Measurements from ENCODE around the gene POMC.
A peak's percentile ranks its signal among the peaks of the same experiment; 100 is the strongest.
"Not testable (repeated sequence)": the region's sequence is repeated elsewhere in the genome, so short reads cannot be mapped to it uniquely, and the experiment has no call there.

The POMC gene

DNA sequence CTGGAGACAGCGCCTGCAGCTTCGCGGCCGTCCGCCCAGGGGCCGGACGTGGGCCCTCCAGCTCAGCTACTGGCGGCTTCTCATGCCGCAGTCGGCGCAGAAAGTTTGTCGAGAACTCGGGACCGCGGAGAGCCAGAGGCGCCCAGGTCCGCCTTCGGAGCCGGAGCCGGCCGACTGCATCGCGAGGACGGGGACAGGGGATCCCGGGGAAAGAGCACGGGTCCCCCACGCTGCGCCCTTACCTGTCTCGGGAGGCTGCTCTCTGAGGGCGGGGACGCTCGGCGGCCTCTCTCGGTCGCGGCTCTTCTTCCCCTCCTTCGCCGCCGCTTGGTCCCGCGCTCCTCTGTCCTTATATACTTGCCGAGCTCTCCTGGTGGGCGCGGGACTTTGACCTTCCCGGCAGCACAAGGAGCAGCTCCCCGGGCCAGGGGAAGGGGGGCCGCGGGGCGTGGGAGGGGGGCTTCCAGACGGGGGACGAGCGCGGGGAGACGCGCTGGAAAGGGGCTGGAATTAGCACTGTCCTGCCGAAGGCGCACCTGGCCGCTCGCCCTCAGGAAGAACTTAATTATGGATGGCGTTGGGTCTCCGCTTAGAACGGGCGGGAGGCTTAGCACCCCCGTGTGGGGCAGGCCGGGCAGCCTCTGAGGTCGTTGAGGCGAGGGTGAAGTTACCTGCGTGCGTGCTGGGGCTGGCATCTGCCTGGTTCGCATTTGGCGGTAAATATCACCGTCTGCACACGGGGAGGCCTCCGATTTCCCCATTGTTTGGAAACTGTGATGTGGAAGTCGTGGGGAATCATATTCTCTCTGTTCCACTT is at the start of gene POMC:
Gene POMC, minus strand, starts transcription at position 325 of the 817 bp plus-strand sequence. CDS start 3,808 bp downstream, outside the sequence.
- peak; percentile 65 for DNase-seq (ENCODE audit: low spot score)

- DNase-seq (ENCODE audit: low spot score) = no peak
Measured at GRCh38 chr2:25218100-25218499, 49.7 kb upstream of the POMC start.

DNA sequence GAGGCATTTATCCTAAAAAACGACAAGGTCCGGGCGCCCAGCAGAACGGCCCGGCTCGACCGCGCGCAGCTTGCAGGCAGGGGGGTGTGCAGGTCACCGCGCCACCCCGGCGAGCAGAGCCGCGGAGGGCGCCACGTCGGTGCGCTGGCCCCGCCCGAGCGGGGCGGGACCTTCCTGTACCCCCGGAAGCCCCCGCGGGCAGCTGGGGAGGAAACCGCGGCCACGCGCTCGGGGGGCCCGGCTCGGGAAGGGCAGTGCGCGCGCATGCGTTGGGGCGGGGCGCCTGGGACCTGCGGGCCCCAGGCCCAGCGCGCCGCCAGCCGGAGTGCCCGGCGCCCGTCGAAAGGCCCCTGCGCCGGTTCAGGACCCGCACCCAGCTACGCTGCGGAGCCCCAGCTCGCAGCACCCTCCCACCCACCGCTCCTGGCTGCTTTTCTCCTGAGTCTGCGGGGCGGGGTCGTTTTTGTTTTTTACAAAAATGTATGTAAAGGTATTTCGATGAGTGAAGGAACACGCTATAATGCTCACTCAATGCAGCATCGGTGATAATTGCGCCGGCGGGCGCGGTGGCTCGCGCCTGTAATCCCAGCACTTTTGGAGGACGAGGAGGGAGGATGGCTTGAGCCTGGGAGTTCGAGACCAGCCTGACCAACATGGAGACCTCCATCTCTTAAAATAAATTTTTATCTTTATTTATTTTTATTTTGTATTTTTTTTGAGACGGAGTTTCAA is 47.7 kb upstream of the POMC start:
- DNase-seq (ENCODE audit: low spot score) = peak; percentile 96

DNA sequence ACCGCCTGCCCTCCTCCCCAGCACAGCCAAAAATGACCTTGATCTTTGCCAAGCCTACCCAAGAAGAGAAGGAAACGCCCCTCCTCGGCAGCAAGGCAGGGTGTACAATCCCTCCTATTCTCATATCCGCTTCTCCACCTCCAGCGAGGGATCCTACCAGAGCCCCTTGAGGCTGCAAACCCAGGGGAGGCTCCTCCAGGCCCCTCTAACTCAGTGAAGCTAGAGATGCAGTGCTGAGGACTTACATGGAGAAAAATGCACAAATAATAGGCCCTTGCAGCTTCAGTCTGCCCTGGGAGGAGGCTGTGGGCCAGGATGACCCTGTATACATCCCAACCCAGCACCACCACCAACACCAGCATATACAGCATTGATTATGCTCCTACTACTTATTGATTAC is 46.9 kb upstream of the POMC start:
- DNase-seq (ENCODE audit: low spot score) = no peak

DNA sequence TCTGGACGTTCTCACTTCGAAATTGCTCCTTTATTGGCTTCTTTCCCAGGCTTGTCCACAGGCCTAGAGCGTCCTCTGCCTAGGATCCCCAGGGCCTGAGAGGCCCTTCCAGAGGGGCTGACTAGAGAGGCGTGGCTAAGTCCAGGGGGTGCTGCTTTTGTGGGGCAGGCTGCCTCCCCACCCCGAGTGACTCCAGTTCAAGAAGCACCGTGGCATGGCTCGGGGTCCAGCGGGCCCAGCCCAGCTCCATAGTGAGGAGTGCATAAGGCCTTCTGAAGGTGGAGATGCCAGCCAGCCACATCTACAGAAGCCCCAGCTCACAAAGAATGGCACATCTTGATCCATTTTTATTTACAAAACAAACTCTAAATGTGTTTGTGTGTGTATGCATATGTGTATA is 44.8 kb upstream of the POMC start:
- DNase-seq (ENCODE audit: low spot score) = no peak

DNA sequence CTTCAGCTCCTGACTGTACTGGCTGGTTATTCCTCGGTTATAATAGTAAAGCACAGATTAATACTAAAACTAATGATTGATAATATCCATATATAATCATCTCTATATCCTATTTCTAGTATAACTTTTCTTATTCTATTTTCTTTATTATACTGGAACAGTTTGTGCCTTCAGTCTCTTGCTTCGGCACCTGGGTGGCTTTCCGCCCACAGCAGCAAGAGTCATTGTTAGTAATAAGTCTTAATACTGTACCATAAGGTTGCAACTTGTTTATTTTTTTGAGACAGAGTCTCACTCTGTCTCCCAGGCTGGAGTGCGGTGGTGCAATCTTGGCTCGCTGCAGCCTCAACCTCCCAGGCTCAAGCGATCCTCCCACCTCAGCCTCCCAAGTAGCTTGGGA is 42.5 kb upstream of the POMC start:
- not testable (repeated sequence) for DNase-seq (ENCODE audit: low spot score)

GRCh38 chr2:25207078-25207545 is 38.7 kb upstream of the POMC start:
- peak; percentile 31 for DNase-seq (ENCODE audit: low spot score)

DNA sequence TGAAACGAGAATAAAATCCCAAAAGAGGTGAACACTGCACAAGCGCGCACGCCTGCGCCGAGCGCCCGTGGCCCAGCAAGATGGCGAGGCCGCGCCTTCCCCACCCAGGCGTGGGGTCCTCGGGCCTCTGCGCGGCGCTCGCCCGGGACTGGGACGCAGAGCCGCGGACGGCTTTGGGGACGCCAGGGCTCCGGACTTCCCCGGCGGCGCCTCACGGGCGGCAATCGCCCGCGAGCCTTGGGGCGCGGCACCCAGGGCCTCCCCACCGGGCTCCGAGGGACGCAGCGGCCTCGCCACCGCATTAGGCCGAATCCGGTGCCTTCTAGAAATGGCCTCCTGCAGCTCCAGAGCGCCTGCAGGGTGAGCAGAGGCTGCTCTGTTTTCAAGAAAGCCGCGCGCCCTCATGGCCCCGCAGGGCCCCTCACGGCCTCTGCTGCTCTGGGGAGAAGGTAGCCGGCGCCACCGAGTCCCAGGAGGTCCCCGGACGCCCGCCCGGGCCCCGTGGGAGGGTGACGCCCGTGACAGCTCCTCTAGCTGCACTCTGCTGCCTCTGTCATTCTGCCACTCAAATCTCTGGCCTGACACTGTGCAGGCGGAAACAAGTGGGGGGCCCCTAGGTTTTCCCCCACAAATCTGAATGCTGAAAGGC is 35.9 kb upstream of the POMC start:
- DNase-seq (ENCODE audit: low spot score) = peak; percentile 28

- DNase-seq (ENCODE audit: low spot score) = no peak
Measured at GRCh38 chr2:25202275-25202674, 33.9 kb upstream of the POMC start.

- DNase-seq (ENCODE audit: low spot score) = no peak
Measured at GRCh38 chr2:25201794-25202193, 33.4 kb upstream of the POMC start.

GRCh38 chr2:25201265-25201664 is 32.9 kb upstream of the POMC start:
- no peak for DNase-seq (ENCODE audit: low spot score)

DNA sequence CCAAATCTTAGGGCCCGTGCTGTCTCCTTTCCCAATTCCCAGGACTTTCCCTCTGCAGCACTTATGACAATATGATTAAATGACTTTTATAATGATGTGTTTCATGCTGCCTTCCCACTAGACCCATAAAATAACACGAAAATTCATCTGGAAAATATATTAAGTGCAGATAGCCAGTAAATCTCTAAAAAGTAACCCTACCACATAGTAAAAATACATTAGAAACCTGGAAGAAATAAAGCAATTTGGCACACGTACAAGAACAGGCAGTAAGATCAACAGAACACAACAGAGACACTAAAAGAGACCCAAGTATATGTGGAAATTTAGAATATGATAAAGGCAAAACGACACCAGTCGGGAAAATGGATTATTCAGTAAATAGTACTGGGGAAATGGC is 30.2 kb upstream of the POMC start:
- no peak for DNase-seq (ENCODE audit: low spot score)

DNA sequence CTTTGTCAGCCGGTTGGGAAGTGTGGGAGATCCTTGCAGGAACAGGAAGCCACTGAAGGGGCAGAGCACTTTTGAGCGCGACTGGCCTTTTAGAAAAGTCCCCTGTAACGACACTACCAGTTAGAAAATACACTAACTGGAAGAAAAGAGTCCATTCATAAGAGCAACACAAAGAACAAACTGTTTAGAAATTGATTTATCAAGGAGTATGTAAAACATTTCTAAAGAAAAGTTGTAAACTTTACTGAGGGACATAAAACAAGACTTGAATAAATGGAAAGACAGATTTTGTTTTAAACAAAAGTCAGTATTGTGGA is 29.8 kb upstream of the POMC start:
- DNase-seq (ENCODE audit: low spot score) = no peak

GRCh38 chr2:25197336-25198208 is 29.2 kb upstream of the POMC start:
- no peak for DNase-seq (ENCODE audit: low spot score)

DNA sequence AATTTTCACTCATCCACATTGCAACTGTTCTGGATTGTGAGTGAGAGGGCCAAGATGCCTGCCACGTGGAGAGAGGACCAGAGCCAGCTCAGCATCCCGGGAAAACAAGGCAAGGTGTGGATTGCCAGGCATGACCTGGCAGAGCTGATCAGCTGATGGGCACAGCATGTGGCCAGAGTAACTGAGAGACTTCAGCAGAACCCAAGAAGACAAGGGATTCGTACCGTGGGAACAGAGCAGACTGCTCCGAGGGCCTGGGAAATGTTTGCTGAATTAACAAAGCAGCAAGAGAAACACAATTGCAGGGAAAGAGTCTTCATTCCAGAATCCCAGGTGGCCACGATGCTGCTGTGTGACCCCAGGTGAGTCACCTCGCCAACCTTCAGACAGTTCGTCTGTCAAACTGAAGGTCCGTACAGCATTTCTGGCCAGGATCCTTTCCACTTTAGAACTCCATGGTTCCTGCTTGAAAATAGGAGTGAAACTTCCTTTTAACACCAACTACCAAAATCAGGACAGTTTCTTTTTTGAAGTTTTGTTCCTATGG is 26.3 kb upstream of the POMC start:
- no peak for DNase-seq (ENCODE audit: low spot score)

DNA sequence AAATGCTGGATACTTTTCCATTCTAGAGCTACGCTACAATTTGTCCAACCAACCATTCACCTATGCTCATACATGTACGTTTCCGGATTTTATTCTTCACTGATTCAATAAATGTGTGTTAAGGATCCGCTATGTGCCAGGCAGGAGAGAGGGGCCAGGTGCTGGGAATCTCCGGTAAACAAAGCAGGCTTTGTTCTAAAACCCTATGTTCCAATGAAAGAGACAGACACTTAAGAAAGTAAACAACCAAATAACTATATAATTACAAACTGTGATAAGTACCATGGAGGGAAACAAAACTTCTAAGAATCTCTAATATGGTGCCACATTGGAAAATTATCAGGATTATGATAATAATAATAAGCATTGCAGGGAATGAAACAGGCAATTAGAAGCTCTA is 22.2 kb upstream of the POMC start:
- no peak for DNase-seq (ENCODE audit: low spot score)

DNA sequence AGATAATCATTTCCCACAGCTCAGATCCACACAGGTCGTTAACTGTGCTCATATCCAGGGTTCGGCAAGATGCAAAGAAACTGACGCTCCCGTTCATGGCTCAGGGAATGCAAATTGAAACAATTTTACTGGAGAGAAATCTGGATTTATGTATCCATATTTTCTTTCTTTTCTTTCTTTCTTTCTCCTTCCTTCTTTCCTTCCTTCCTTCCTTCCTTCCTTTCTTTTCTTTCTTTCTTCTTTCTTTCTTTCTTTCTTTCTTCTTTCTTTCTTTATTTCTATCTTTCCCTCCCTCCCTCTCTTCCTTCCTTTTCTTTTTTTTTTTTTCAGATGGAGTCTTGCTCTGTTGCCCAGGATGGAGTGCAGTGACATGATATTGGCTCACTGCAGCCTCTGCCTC is 20.0 kb upstream of the POMC start:
- DNase-seq (ENCODE audit: low spot score) = no peak

GRCh38 chr2:25187729-25188350 is 19.5 kb upstream of the POMC start:
- DNase-seq (ENCODE audit: low spot score) = no peak

DNA sequence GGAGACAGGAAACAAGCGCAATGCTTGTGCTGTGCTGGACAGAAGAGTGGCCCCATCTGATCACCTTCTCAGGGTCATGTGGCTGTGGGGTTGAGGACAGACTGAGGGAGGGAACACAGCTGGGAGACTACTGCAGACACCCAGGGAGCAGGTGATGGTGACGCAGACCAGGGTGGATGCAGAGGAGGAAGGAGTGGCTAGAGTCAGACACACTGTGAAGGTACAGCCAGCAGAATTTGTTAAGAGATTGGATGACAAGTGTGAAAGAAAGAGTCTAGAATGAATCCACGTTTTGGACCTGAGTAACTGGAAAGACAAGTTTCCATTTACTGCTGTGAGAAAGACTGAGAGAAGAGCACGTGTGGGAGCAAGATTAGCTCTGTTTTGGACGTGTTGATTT is 15.9 kb upstream of the POMC start:
- DNase-seq (ENCODE audit: low spot score) = no peak

- no peak for DNase-seq (ENCODE audit: low spot score)
Measured at GRCh38 chr2:25178976-25179375, 10.6 kb upstream of the POMC start.

GRCh38 chr2:25177211-25177611 is 8.8 kb upstream of the POMC start:
- no peak for DNase-seq (ENCODE audit: low spot score)

Data from iPS-NIHi11 (cell line).